Common myeloid progenitor, CD34-positive (primary cell): ENCODE measurements around the gene ATXN7.

Experiments
- CTCF ChIA-PET: fragments of 350-600 bp; sonication (Branson Sonifier 250); formaldehyde crosslinking; loops from one replicate; lab custom pipeline; 2021; ENCODE audit warnings: antibody characterized with exemption; lab: Charles Lee
- POLR2A ChIA-PET: fragments of 350-600 bp; sonication (Branson Sonifier 250); formaldehyde crosslinking; loops from one replicate; lab custom pipeline; 2021; ENCODE audit warnings: antibody characterized with exemption; lab: Charles Lee
- DNase-seq, 3 donors: peaks; one replicate each; pipeline versions ENCODE4 v3.0.0 to v3.0.0-alpha.2; 2013
- H3K27ac ChIP-seq, 2 experiments: 1 replicate in 1 of 2; 2 replicates in 1 of 2; pipeline ENCODE4 v1.7.0; 2013; ENCODE audit warnings: inconsistent platforms in 2 of 2, low read length in 2 of 2, mild to moderate bottlenecking in 2 of 2, low read depth in 1 of 2, moderate library complexity in 1 of 2; ENCODE audit not compliant: severe bottlenecking in 2 of 2, insufficient read depth in 1 of 2, poor library complexity in 1 of 2
- H3K27me3 ChIP-seq, 5 experiments: replicated peaks in 2 of 5; 1 replicate in 3 of 5; 2 replicates in 2 of 5; pipeline versions ENCODE4 v1.6.1 to v1.7.0; 2013; ENCODE audit warnings: low read length in 4 of 5, mild to moderate bottlenecking in 2 of 5, moderate library complexity in 2 of 5, inconsistent platforms in 1 of 5; ENCODE audit not compliant: insufficient read depth in 5 of 5, control insufficient read depth in 4 of 5
- H3K36me3 ChIP-seq, 4 experiments: 1 replicate in 2 of 4; 2 replicates in 2 of 4; pipeline versions ENCODE4 v1.6.1 to v1.7.0; 2013; ENCODE audit warnings: low read length in 3 of 4, control low read depth in 1 of 4, mild to moderate bottlenecking in 1 of 4; ENCODE audit not compliant: control insufficient read depth in 4 of 4, insufficient read depth in 4 of 4
- H3K4me1 ChIP-seq, 4 experiments: 1 replicate in 3 of 4; 2 replicates in 1 of 4; pipeline versions ENCODE4 v1.6.1 to v1.7.1; 2013; ENCODE audit warnings: low read length in 3 of 4, mild to moderate bottlenecking in 3 of 4, control low read depth in 1 of 4, inconsistent platforms in 1 of 4, moderate library complexity in 1 of 4; ENCODE audit not compliant: control insufficient read depth in 4 of 4, insufficient read depth in 4 of 4; ENCODE audit errors: control extremely low read depth in 1 of 4
- H3K4me3 ChIP-seq, 7 experiments: 1 replicate in 4 of 7; 2 replicates in 3 of 7; pipeline versions ENCODE4 v1.5.1 to v1.7.0; 2013; ENCODE audit warnings: mild to moderate bottlenecking in 7 of 7, low read length in 6 of 7, moderate library complexity in 6 of 7, inconsistent platforms in 2 of 7, low read depth in 2 of 7, control low read depth in 1 of 7; ENCODE audit not compliant: insufficient read depth in 4 of 7, control insufficient read depth in 1 of 7; ENCODE audit errors: extremely low read depth in 1 of 7
- H3K9me3 ChIP-seq, 5 experiments: 1 replicate in 4 of 5; 2 replicates in 1 of 5; pipeline versions ENCODE4 v1.6.1 to v1.7.1; 2013; ENCODE audit warnings: low read length in 4 of 5, mild to moderate bottlenecking in 2 of 5, inconsistent platforms in 1 of 5, low read depth in 1 of 5, moderate library complexity in 1 of 5; ENCODE audit not compliant: control insufficient read depth in 4 of 5, insufficient read depth in 2 of 5; ENCODE audit errors: control extremely low read depth in 1 of 5
- WGBS: methylation state at CpG from one replicate; pipeline ENCODE4 v1.1.5; 2013; ENCODE audit not compliant: insufficient coverage; 5-methylcytosine and 5-hydroxymethylcytosine counted together

The ATXN7 gene

DNA sequence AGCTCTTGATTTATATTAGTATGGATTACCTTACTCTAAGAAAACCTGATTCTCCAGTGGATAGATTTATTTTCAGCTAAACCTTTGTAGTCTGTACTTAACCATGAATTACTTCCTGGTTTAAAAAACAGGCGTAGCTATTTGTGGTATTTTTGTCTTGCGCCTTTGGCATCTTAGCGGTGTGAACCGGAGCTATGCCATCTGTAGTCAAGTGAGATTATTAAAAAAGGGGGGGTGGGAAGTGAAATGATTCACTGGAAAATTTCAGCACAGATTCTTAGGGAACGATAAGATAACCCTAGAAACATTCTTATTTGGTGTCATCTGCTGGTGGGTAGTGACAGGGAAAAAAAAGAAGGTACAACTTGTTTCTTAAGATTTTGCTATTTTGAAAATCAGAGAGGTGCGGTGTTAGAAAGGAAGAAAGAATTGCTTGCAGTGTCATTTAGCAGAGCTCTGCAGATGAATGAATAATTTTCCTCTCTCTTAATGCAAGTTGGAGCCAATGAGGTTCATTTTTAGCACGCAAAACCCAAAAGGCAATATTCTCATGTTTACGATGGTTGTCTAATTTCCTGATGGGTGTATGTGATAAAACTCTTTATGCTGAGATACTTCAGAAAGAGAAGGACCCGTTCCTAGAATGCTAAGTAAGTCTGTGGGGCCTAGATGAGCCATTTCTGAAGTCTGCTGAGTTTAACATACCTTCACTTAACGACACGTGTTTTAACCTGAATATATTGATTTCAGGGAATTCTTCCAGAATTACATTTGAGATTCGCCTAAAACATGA lies 115.6 kb downstream of the ATXN7 start:
- H3K9me3 ChIP-seq: no peaks in the 10 kb centered on the region
- 38% methylated on average over 10 of the region's 12 CpGs for WGBS
- no peak overlapping the region for H3K27ac ChIP-seq
- H3K4me3 ChIP-seq: peak overlapping the region in 3 of 7 experiments; percentile 4 to 39 (median 9)
- peaks cover 12 to 46% (median 29%) of the 10 kb centered on the region in 4 experiments for H3K36me3 ChIP-seq
- ChIA-PET POLR2A (interaction anchor here (0.6 kb wide), 1 partner anchor 21 kb away, joined by 4 read pairs; no protein-coding TSS in a partner anchor), CTCF (interaction anchor here (1.1 to 17.2 kb wide), 7 partner anchors 11 to 141 kb away, joined by 3 to 257 read pairs (median 4); no protein-coding TSS in a partner anchor)
- no peaks in the 10 kb centered on the region for H3K27me3 ChIP-seq
- peaks cover 10 to 49% (median 34%) of the 10 kb centered on the region in 4 experiments for H3K4me1 ChIP-seq
- DNase-seq: peak; percentile 60 to 89 (median 83)

DNA sequence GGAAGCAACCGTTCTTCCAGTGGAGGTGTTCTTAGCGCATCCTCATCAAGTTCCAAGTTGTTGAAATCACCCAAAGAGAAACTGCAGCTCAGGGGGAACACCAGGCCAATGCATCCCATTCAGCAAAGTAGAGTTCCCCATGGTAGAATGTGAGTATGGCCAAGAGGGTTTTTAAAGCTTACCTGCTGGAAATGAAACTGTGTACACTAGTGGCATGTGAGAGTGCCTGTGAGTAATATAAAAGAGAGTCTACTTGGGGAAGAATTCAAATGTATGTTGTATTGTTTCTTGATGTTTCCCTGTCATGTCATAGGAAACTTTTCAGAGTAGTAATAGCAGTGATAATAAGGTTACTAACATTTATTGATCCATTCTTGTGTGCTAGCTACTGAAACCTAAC lies 116.4 kb downstream of the ATXN7 start:
- no peak for DNase-seq
- H3K27me3 ChIP-seq: no peaks in the 10 kb centered on the region
- H3K9me3 ChIP-seq: no peaks in the 10 kb centered on the region
- 100% methylated on average over 2 of the region's 2 CpGs for WGBS
- H3K4me3 ChIP-seq: no peak overlapping the region
- ChIA-PET CTCF (interaction anchor here (0.9 to 17.2 kb wide), 3 partner anchors 11 to 29 kb away, joined by 3 to 257 read pairs (median 177); no protein-coding TSS in a partner anchor), POLR2A (no interaction called here)
- peaks cover 12 to 50% (median 35%) of the 10 kb centered on the region in 4 experiments for H3K36me3 ChIP-seq
- H3K27ac ChIP-seq: no peak overlapping the region
- H3K4me1 ChIP-seq: peaks cover 10 to 49% (median 34%) of the 10 kb centered on the region in 4 experiments

DNA sequence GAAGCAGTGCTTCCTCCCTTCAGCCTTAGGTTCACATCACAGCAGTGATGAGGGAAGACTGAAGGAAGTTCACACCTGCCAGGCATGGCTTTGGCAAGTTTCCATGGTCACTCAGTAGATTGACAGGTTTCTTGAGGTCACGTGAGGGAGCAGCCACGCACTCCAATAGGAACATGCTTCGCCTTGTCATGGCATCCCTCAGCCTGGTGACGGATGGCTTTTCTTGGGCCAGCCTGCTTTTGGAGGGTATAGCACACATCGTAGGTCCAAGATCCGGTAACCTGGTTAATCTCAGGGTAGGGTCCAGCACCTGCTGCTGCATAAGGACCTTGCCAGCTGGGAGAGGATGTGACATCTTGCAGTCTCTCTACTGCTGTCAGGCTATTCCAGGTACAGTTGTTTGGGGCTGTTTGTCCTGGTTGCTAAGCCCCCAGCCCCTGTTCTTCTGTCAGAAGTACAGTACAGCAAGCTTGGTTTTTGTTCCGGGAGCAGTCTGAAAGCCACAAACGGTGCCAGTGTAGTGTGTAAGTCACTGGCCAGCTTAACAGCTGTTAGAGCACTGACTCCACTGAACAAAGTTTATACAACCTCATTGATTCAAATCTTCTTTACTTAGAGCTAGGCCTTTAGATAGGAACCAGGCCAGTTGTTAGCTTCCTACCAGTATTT lies 117.3 kb downstream of the ATXN7 start:
- Histone ChIP-seq H3K4me1 (peaks cover 10 to 41% (median 28%) of the 10 kb centered on the region in 4 experiments), H3K4me3 (no peak overlapping the region), H3K9me3 (no peaks in the 10 kb centered on the region), H3K27ac (no peak overlapping the region), H3K36me3 (peaks cover 18 to 59% (median 40%) of the 10 kb centered on the region in 4 experiments), H3K27me3 (no peaks in the 10 kb centered on the region)
- DNase-seq: peak in 1 of 3 donors; percentile 38
- 98% methylated on average over 8 of the region's 8 CpGs for WGBS
- POLR2A ChIA-PET: no interaction called here
- CTCF ChIA-PET: interaction anchor here (0.9 to 17.2 kb wide), 4 partner anchors 8 to 28 kb away, joined by 3 to 257 read pairs (median 96); no protein-coding TSS in a partner anchor

DNA sequence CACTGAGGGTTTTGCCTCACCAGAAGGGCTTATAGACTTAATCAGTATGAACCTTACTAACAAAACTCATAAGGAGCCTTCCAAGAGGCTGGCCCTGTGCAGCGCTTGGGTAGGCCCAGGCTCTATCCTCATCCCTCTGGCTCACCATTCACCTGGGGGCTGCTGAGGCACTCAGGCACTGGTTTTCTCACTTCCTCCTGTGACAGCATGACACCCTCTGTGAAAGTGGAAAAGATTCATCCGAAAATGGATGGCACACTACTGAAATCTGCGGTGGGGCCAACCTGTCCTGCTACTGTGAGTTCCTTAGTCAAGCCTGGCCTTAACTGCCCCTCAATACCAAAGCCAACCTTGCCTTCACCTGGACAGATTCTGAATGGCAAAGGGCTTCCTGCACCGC lies 118.3 kb downstream of the ATXN7 start:
- Histone ChIP-seq H3K4me3 (no peak overlapping the region), H3K27me3 (no peaks in the 10 kb centered on the region), H3K4me1 (peaks cover 4 to 31% (median 22%) of the 10 kb centered on the region in 4 experiments), H3K36me3 (peaks cover 21 to 69% (median 45%) of the 10 kb centered on the region in 4 experiments), H3K27ac (no peak overlapping the region), H3K9me3 (no peaks in the 10 kb centered on the region)
- no peak for DNase-seq
- WGBS: 93% methylated on average over 3 of the region's 4 CpGs
- POLR2A ChIA-PET: interaction anchor here (0.6 kb wide), 1 partner anchor 26 kb away, joined by 4 read pairs; no protein-coding TSS in a partner anchor
- CTCF ChIA-PET: interaction anchor here (3.5 to 17.2 kb wide), 3 partner anchors 9 to 18 kb away, joined by 16 to 257 read pairs (median 177); no protein-coding TSS in a partner anchor

DNA sequence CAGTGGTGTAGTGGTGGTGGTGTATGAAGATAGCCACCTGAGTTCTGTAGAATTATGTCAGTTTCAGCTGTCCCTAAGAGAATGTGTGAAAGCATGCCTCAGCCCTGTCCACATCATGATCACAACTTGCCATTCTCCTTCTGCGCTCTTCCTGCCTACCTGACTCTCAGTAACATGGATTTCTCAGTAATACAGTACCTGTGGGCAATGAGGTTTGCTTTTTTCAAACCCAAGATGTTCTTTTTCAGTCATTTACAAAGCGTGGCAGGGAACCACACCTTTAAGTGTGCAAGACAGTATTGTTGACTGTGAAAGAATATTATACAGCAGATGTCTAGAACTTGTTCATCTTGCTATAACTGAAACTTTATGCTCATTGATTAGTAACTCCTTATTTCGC lies 120.7 kb downstream of the ATXN7 start:
- ChIA-PET CTCF (interaction anchor here (1.2 to 17.2 kb wide), 4 partner anchors 6 to 23 kb away, joined by 3 to 257 read pairs (median 96); no protein-coding TSS in a partner anchor), POLR2A (no interaction called here)
- Histone ChIP-seq H3K27me3 (no peaks in the 10 kb centered on the region), H3K4me3 (no peak overlapping the region), H3K4me1 (peaks cover 0 to 11% (median 6%) of the 10 kb centered on the region in 4 experiments), H3K9me3 (no peaks in the 10 kb centered on the region), H3K36me3 (peaks cover 31 to 93% (median 67%) of the 10 kb centered on the region in 4 experiments), H3K27ac (no peak overlapping the region)
- WGBS: 100% methylated on average over 1 of the region's 3 CpGs
- DNase-seq: no peak

DNA sequence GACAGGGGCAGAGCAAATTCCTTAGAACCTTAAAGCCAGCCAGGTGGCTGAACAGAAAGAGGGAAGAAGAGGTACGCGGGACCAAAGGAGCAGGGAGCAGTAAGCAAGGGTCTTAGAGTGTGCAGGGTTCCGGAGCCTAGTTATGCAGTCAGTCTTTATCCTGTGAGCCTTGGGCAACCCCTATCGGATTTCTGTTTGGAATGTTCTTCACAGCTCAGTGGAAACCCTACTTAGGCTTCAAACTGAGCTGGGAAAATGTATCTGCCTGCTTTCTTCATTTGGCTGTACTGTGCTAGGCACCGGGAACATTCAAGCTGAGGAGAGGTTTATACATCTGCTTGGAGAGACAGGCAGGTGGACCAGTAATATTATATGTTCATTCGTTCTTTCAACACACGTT lies 122.5 kb downstream of the ATXN7 start:
- ChIA-PET POLR2A (no interaction called here), CTCF (interaction anchor here (1.5 to 17.2 kb wide), 4 partner anchors 5 to 23 kb away, joined by 3 to 257 read pairs (median 177); no protein-coding TSS in a partner anchor)
- Histone ChIP-seq H3K4me1 (peaks cover 0 to 9% (median 3%) of the 10 kb centered on the region in 4 experiments), H3K36me3 (peaks cover 28 to 97% (median 73%) of the 10 kb centered on the region in 4 experiments), H3K27ac (peak overlapping the region in 1 of 2 experiments; percentile 2), H3K27me3 (no peaks in the 10 kb centered on the region), H3K9me3 (no peaks in the 10 kb centered on the region), H3K4me3 (no peak overlapping the region)
- WGBS: 97% methylated on average over 3 of the region's 7 CpGs
- no peak for DNase-seq
